Ascending aorta (tissue), 2 donors: ENCODE measurements around the gene CACFD1. TPM values are rescaled to one million over a fixed set of nuclear protein-coding genes. Genes with fewer than 3 reads are reported as not detected.

Experiments used
- DNase-seq, 2 donors: peaks; one replicate each; pipeline ENCODE4 v3.0.0-alpha.2; 2019; ENCODE audit warnings: low spot score in 2 of 2
- H3K27ac ChIP-seq, 2 donors: fragments of 200-600 bp; sonication (generic); one replicate each; pipeline ENCODE4 v1.5.1; 2016 to 2017; ENCODE audit warnings: mild to moderate bottlenecking in 1 of 2
- H3K27me3 ChIP-seq: fragments of 200-600 bp; sonication (generic); one replicate; pipeline ENCODE4 v1.5.1; 2017
- H3K36me3 ChIP-seq, 2 donors: fragments of 200-600 bp; sonication (generic); one replicate each; pipeline ENCODE4 v1.5.1; 2016
- H3K4me1 ChIP-seq, 2 donors: fragments of 200-600 bp; sonication (generic); one replicate each; pipeline ENCODE4 v1.5.1; 2016 to 2017; ENCODE audit warnings: mild to moderate bottlenecking in 1 of 2
- H3K4me3 ChIP-seq, 2 donors: fragments of 200-600 bp; sonication (generic); one replicate each; pipeline ENCODE4 v1.5.1; 2016 to 2017; ENCODE audit warnings: mild to moderate bottlenecking in 1 of 2
- H3K9me3 ChIP-seq, 2 donors: fragments of 200-600 bp; sonication (generic); one replicate each; pipeline ENCODE4 v1.5.1; 2016
- CTCF ChIP-seq, 3 experiments: fragments of 200-600 bp in 2 of 3; fragments of 450-650 bp in 1 of 3; sonication (generic) in 2 of 3; IDR thresholded peaks; one replicate each; pipeline ENCODE4 v1.5.1; 2016 to 2019; ENCODE audit warnings: antibody characterized with exemption in 3 of 3, mild to moderate bottlenecking in 1 of 3, moderate library complexity in 1 of 3
- intact Hi-C: fragments of 100-400 bp; cut with DNase I; formaldehyde crosslinking; loops from one replicate; pipeline ENCODE4 v1.15.1; 2023
- total RNA-seq: library from RNA; depleted of rRNA; stranded (reverse); fragments of >200 nt; gene quantifications from one replicate; pipeline ENCODE4 v1.1.0, GENCODE V29; 2016

CACFD1 gene
- total RNA-seq, 1 donor from 2014 or later = 24.8 TPM

GRCh38 chr9:133477461-133477860 lies 17.7 kb downstream of the CACFD1 start:
- peaks cover 0 to 2% of the 10 kb centered on the region in 2 donors for H3K36me3 ChIP-seq
- H3K27ac ChIP-seq = no peak overlapping the region
- intact Hi-C loops = no loop called here
- no peak for DNase-seq
- H3K9me3 ChIP-seq = no peaks in the 10 kb centered on the region
- no peak for TF ChIP-seq CTCF (IDR thresholded peaks at IDR 0.05)
- peaks cover 6 to 17% of the 10 kb centered on the region in 2 donors for H3K4me1 ChIP-seq
- H3K27me3 ChIP-seq = no peaks in the 10 kb centered on the region
- H3K4me3 ChIP-seq = no peak overlapping the region

GRCh38 chr9:133477992-133478850 lies 18.4 kb downstream of the CACFD1 start:
- no peaks in the 10 kb centered on the region for H3K9me3 ChIP-seq
- peak overlapping the region; percentile 50 to 64 for H3K27ac ChIP-seq
- TF ChIP-seq CTCF (IDR thresholded peaks at IDR 0.05) = no peak
- peak overlapping the region; percentile 44 to 80 for H3K4me3 ChIP-seq
- intact Hi-C loops = loop anchor here (2.0 kb wide), 1 partner anchor 59 kb away; the partner anchor contains the start of gene REXO4
- no peak for DNase-seq
- H3K4me1 ChIP-seq = peaks cover 6 to 17% of the 10 kb centered on the region in 2 donors
- no peaks in the 10 kb centered on the region for H3K27me3 ChIP-seq
- peaks cover 0 to 2% of the 10 kb centered on the region in 2 donors for H3K36me3 ChIP-seq

- Histone ChIP-seq H3K9me3 (no peaks in the 10 kb centered on the region), H3K27me3 (no peaks in the 10 kb centered on the region), H3K27ac (peak within 1 kb of the TSS; percentile 50 to 64), H3K4me1 (peaks cover 6 to 17% of the 10 kb centered on the region in 2 donors), H3K4me3 (peak within 1 kb of the TSS; percentile 44 to 80), H3K36me3 (peaks cover 0 to under 1% of the 10 kb centered on the region in 2 donors)
- DNase-seq = peak; percentile 52 to 93
- intact Hi-C loops = loop anchor here (1.0 to 2.0 kb wide), 2 partner anchors 20 to 60 kb away; partner anchors contain the start of genes CACFD1 and REXO4
- TF ChIP-seq CTCF (IDR thresholded peaks at IDR 0.05) = no peak
Measured at GRCh38 chr9:133478851-133479711, 19.3 kb downstream of the CACFD1 start, which contains the start of gene SLC2A6. Gene SLC2A6 (minus strand): TSS chr9:133479099. CDS start chr9:133479059, 40 bp downstream.

- intact Hi-C loops = no loop called here
- Histone ChIP-seq H3K4me3 (no peak overlapping the region), H3K27me3 (no peaks in the 10 kb centered on the region), H3K9me3 (no peaks in the 10 kb centered on the region), H3K27ac (no peak overlapping the region), H3K4me1 (peaks cover 2 to 12% of the 10 kb centered on the region in 2 donors), H3K36me3 (no peaks in the 10 kb centered on the region)
- TF ChIP-seq CTCF (IDR thresholded peaks at IDR 0.05) = no peak
- DNase-seq = no peak
Measured at GRCh38 chr9:133483611-133484010, 23.8 kb downstream of the CACFD1 start.

GRCh38 chr9:133484671-133485437 lies 25.1 kb downstream of the CACFD1 start:
- H3K27ac ChIP-seq = no peak overlapping the region
- H3K9me3 ChIP-seq = no peaks in the 10 kb centered on the region
- DNase-seq = no peak
- TF ChIP-seq CTCF (IDR thresholded peaks at IDR 0.05) = no peak
- H3K4me3 ChIP-seq = no peak overlapping the region
- no peaks in the 10 kb centered on the region for H3K36me3 ChIP-seq
- intact Hi-C loops = loop anchor here (5.0 kb wide), 2 partner anchors 128 to 303 kb away; partner anchors contain the start of genes SURF1 and SURF2
- H3K27me3 ChIP-seq = no peaks in the 10 kb centered on the region
- peaks cover 0 to 4% of the 10 kb centered on the region in 2 donors for H3K4me1 ChIP-seq
